ENCODE measurements around the gene C13orf46.

- TF ChIP-seq POLR2A (IDR thresholded peaks at IDR 0.05) (no peak), CTCF (IDR thresholded peaks at IDR 0.05) (no peak), EP300 (IDR thresholded peaks at IDR 0.05; ENCODE audit: low read depth) (no peak), POLR2AphosphoS5 (IDR thresholded peaks at IDR 0.05) (no peak)
Measured at GRCh38 chr13:114001331-114002008, 27.6 kb upstream of the C13orf46 start.
